GM10266 (cell line): ENCODE results near the gene CCDC154.

ENCODE experiments used
- DNase-seq: peaks from one replicate; pipeline ENCODE4 v3.0.0; 2012; ENCODE audit errors: extremely low spot score
- CTCF ChIP-seq: IDR thresholded peaks from 2 replicates; pipeline ENCODE4 v1.5.1; 2012; ENCODE audit warnings: mild to moderate bottlenecking, low read depth; ENCODE audit not compliant: control insufficient read depth, insufficient read depth; ENCODE audit errors: missing control alignments

The CCDC154 gene

GRCh38 chr16:1464196-1464893 lies 20.0 kb upstream of the CCDC154 start:
- DNase-seq = no peak
- no peak for TF ChIP-seq CTCF

DNA sequence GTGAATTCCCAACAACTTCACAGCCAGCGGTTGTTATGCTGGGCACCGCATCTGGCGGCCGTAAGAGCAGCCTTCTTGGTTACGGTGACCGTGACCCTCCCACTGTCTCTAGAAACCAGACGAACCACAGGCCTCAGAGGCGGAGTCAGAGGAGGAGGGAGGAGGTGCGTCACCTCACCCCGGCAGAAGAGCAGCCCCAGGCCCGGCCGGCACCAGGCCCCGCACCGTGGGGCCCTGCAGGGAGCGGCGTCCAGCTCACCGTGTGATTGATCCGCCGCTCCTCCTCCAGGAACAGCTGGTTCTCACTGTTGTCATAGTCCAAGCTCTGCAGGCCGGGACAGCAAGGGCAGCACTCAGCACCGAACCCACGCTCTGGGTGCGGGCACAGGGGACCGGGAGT lies 16.8 kb upstream of the CCDC154 start:
- no peak for TF ChIP-seq CTCF
- no peak for DNase-seq

GRCh38 chr16:1460602-1461138 lies 16.3 kb upstream of the CCDC154 start:
- TF ChIP-seq CTCF = no peak
- no peak for DNase-seq

GRCh38 chr16:1459967-1460366 lies 15.6 kb upstream of the CCDC154 start:
- no peak for TF ChIP-seq CTCF
- no peak for DNase-seq

DNA sequence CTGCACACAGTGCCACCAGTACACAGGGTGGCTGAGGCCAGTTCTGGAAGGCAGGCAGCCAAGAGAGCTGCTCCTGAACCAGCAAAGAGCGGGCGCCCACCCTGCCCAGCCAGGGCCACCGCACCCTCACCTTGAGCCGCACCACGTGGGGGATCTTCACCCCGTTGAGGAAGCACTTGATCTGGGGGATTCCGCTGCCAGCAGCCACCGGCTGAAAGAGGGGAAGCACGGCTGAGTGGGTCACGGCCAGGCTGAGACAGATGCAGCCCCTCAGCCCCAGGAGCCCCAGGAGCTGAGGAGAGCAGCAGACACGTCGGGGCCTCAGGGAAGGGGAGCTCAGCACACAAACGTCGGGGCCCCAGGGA lies 14.6 kb upstream of the CCDC154 start:
- TF ChIP-seq CTCF = no peak
- DNase-seq = peak; percentile 79

GRCh38 chr16:1458336-1458976 lies 14.1 kb upstream of the CCDC154 start:
- DNase-seq = no peak

More at GRCh38 chr16:1458336-1458976, 14.1 kb upstream of the CCDC154 start:
- TF ChIP-seq CTCF = no peak
